Activated CD8-positive, alpha-beta T cell treated with anti-CD3 and anti-CD28 coated beads for 36 hours (primary cell): ENCODE results near the gene PAK5. TPM values are rescaled to one million over a fixed set of nuclear protein-coding genes. Genes with fewer than 3 reads are reported as not detected.

Source experiments
- ATAC-seq: fragments of 200-7000 bp; cut with Tn5 transposase; one replicate; pipeline ENCODE4 v1.10.0; 2021; ENCODE audit warnings: mild to moderate bottlenecking, moderate library complexity
- CTCF ChIA-PET: fragments of 350-600 bp; sonication (Branson Sonifier 250); formaldehyde crosslinking; loops from one replicate; lab custom pipeline; 2021; ENCODE audit warnings: antibody characterized with exemption; lab: Charles Lee
- POLR2A ChIA-PET: fragments of 350-600 bp; sonication (Branson Sonifier 250); formaldehyde crosslinking; loops from one replicate; lab custom pipeline; 2021; ENCODE audit warnings: antibody characterized with exemption; lab: Charles Lee
- DNase-seq: peaks from one replicate; pipeline ENCODE4 v3.0.0-alpha.2; 2020
- H3K27ac Mint-ChIP-seq: one replicate; pipeline ENCODE4 v1.8.0; 2021; ENCODE audit warnings: mild to moderate bottlenecking, mixed read lengths
- H3K27me3 Mint-ChIP-seq: one replicate; pipeline ENCODE4 v1.8.0; 2021; ENCODE audit warnings: mixed read lengths
- H3K36me3 Mint-ChIP-seq: one replicate; pipeline ENCODE4 v1.8.0; 2021; ENCODE audit warnings: low read depth, mixed read lengths
- H3K4me1 Mint-ChIP-seq: one replicate; pipeline ENCODE4 v1.8.0; 2021; ENCODE audit warnings: low read depth, mixed read lengths
- H3K4me3 Mint-ChIP-seq: one replicate; pipeline ENCODE4 v1.8.0; 2021; ENCODE audit warnings: mild to moderate bottlenecking, moderate library complexity, mixed read lengths
- H3K9me3 Mint-ChIP-seq: one replicate; pipeline ENCODE4 v1.8.0; 2021; ENCODE audit warnings: mixed read lengths
- intact Hi-C: fragments of 100-400 bp; cut with micrococcal nuclease; formaldehyde crosslinking; loops from one replicate; pipeline ENCODE4 v1.10.0; 2022
- total RNA-seq, 2 experiments: library from RNA; stranded (reverse); gene quantifications; one replicate each; pipeline ENCODE4 v1.2.3, GENCODE V29; 2021
- TF ChIP-seq, protein P1 (sequence below): fragments of 200-600 bp; IDR thresholded peaks from one replicate; pipeline ENCODE4 v1.8.0; 2022; ENCODE audit warnings: antibody characterized with exemption, mild to moderate bottlenecking

Gene PAK5
- total RNA-seq, 2 experiments from 2014 or later = not detected

GRCh38 chr20:9498322-9498721, 340.6 kb downstream of the PAK5 start:
- intact Hi-C loops = no loop called here

GRCh38 chr20:9496155-9496554, 342.7 kb downstream of the PAK5 start:
- DNase-seq (no peak), ATAC-seq (no peak)
- intact Hi-C loops = no loop called here
- H3K4me1 Mint-ChIP-seq = no peaks in the 10 kb centered on the region
- TF ChIP-seq, protein P1, sequence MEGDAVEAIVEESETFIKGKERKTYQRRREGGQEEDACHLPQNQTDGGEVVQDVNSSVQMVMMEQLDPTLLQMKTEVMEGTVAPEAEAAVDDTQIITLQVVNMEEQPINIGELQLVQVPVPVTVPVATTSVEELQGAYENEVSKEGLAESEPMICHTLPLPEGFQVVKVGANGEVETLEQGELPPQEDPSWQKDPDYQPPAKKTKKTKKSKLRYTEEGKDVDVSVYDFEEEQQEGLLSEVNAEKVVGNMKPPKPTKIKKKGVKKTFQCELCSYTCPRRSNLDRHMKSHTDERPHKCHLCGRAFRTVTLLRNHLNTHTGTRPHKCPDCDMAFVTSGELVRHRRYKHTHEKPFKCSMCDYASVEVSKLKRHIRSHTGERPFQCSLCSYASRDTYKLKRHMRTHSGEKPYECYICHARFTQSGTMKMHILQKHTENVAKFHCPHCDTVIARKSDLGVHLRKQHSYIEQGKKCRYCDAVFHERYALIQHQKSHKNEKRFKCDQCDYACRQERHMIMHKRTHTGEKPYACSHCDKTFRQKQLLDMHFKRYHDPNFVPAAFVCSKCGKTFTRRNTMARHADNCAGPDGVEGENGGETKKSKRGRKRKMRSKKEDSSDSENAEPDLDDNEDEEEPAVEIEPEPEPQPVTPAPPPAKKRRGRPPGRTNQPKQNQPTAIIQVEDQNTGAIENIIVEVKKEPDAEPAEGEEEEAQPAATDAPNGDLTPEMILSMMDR = no peak
- H3K27ac Mint-ChIP-seq = no peak overlapping the region
- CTCF ChIA-PET = no interaction called here
- POLR2A ChIA-PET = no interaction called here
- H3K27me3 Mint-ChIP-seq = no peaks in the 10 kb centered on the region
- H3K4me3 Mint-ChIP-seq = no peak overlapping the region
- H3K9me3 Mint-ChIP-seq = peaks cover 3% of the 10 kb centered on the region
- no peaks in the 10 kb centered on the region for H3K36me3 Mint-ChIP-seq

More at GRCh38 chr20:9498322-9498721, 340.6 kb downstream of the PAK5 start:
- Mint-ChIP-seq H3K36me3 (no peaks in the 10 kb centered on the region), H3K4me3 (no peak overlapping the region), H3K27me3 (peaks cover 2% of the 10 kb centered on the region), H3K27ac (no peak overlapping the region), H3K9me3 (peaks cover 3% of the 10 kb centered on the region), H3K4me1 (no peaks in the 10 kb centered on the region)
- ChIA-PET POLR2A (no interaction called here), CTCF (no interaction called here)
- DNase-seq (no peak), ATAC-seq (no peak)
- TF ChIP-seq, protein P1 = no peak

GRCh38 chr20:9495701-9496100, 343.2 kb downstream of the PAK5 start:
- no peaks in the 10 kb centered on the region for H3K27me3 Mint-ChIP-seq
- intact Hi-C loops = no loop called here
- CTCF ChIA-PET = no interaction called here

DNA sequence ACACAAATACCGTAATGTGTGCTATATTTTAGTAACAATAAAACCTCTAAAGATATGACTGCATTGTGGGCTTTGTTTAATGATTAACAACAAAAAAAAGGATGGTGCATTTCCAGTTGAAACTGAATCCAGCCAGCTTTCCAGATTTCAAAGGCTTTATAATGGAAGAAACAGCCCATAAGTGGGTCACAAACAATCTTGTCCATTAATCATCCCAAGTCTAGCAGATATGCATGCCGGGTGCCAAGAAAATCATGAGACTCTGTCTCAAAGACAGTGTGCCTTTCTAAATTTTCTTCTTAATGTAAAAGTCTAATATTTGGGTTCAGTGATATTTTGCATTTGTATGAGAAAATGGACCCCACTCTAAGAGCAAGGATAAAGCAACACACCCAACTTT, 345.1 kb downstream of the PAK5 start:
- ChIA-PET CTCF (no interaction called here), POLR2A (interaction anchor here (0.6 kb wide), 1 partner anchor 379 kb away, joined by 3 read pairs; no protein-coding TSS in a partner anchor)
- no peaks in the 10 kb centered on the region for H3K4me1 Mint-ChIP-seq
- no peak overlapping the region for H3K4me3 Mint-ChIP-seq
- TF ChIP-seq, protein P1 = no peak
- no peaks in the 10 kb centered on the region for H3K36me3 Mint-ChIP-seq
- H3K9me3 Mint-ChIP-seq = peaks cover 3% of the 10 kb centered on the region
- H3K27me3 Mint-ChIP-seq = no peaks in the 10 kb centered on the region
- intact Hi-C loops = no loop called here
- DNase-seq (no peak), ATAC-seq (no peak)
- no peak overlapping the region for H3K27ac Mint-ChIP-seq

More at GRCh38 chr20:9495701-9496100, 343.2 kb downstream of the PAK5 start:
- no peak for ATAC-seq
- Mint-ChIP-seq H3K27ac (no peak overlapping the region), H3K9me3 (peaks cover 3% of the 10 kb centered on the region), H3K4me3 (no peak overlapping the region), H3K4me1 (no peaks in the 10 kb centered on the region), H3K36me3 (no peaks in the 10 kb centered on the region)
- no peak for DNase-seq
- POLR2A ChIA-PET = no interaction called here
- TF ChIP-seq, protein P1 = no peak

GRCh38 chr20:9492067-9492466, 346.8 kb downstream of the PAK5 start:
- Mint-ChIP-seq H3K36me3 (no peaks in the 10 kb centered on the region), H3K4me3 (no peak overlapping the region), H3K27me3 (no peaks in the 10 kb centered on the region), H3K4me1 (no peaks in the 10 kb centered on the region), H3K27ac (no peak overlapping the region), H3K9me3 (peaks cover 3% of the 10 kb centered on the region)
- no peak for ATAC-seq
- no peak for DNase-seq
- ChIA-PET CTCF (no interaction called here), POLR2A (no interaction called here)
- TF ChIP-seq, protein P1 = no peak
- intact Hi-C loops = no loop called here
